Chondrocyte (in vitro differentiated cells): ENCODE results near the gene WDR88. TPM values are rescaled to one million over a fixed set of nuclear protein-coding genes. Genes with fewer than 3 reads are reported as not detected.

ENCODE experiments used
- DNase-seq: peaks from one replicate; pipeline ENCODE4 v3.0.0; 2021; ENCODE audit warnings: mixed read lengths, low spot score
- H3K27ac Mint-ChIP-seq: one replicate; pipeline ENCODE4 v1.8.0; 2021; ENCODE audit warnings: mild to moderate bottlenecking, moderate library complexity, mixed read lengths; ENCODE audit not compliant: unreplicated experiment
- H3K27me3 Mint-ChIP-seq: 2 replicates; pipeline ENCODE4 v1.8.0; 2021; ENCODE audit warnings: low read depth, mixed read lengths
- H3K36me3 Mint-ChIP-seq: 2 replicates; pipeline ENCODE4 v1.8.0; 2021; ENCODE audit warnings: low read depth, mixed read lengths
- H3K4me1 Mint-ChIP-seq: 2 replicates; pipeline ENCODE4 v1.8.0; 2021; ENCODE audit warnings: low read depth, mild to moderate bottlenecking, mixed read lengths
- H3K4me3 Mint-ChIP-seq: one replicate; pipeline ENCODE4 v1.8.0; 2021; ENCODE audit warnings: mild to moderate bottlenecking, moderate library complexity, mixed read lengths; ENCODE audit not compliant: unreplicated experiment
- H3K9me3 Mint-ChIP-seq: 2 replicates; pipeline ENCODE4 v1.8.0; 2021; ENCODE audit warnings: low read depth, mixed read lengths
- long read RNA-seq: library from polyadenylated mRNA; stranded (forward); transcript quantifications from one replicate; pipeline ENCODE4 v2.0.0, GENCODE V29; 2021
- total RNA-seq: library from RNA; stranded (reverse); gene quantifications from 3 replicates; pipeline ENCODE4 v1.2.1, GENCODE V29; 2021
- TF ChIP-seq, protein P1 (sequence below): fragments of 200-600 bp; sonication (generic); IDR thresholded peaks from 2 replicates; pipeline ENCODE4 v1.5.0; 2021; ENCODE audit warnings: antibody characterized with exemption, mild to moderate bottlenecking, moderate library complexity

Gene WDR88
- total RNA-seq = not detected in 3 replicates
- long read RNA-seq, partial matches to known transcripts = 0 of 4 reads
- long read RNA-seq, other reads (novel, unspliced or antisense) = 4 of 4 reads

GRCh38 chr19:33132021-33132420 lies at the start of gene WDR88:
Gene WDR88 (plus strand): TSS chr19:33132114. CDS start chr19:33132170, 56 bp downstream.
- TF ChIP-seq, protein P1, sequence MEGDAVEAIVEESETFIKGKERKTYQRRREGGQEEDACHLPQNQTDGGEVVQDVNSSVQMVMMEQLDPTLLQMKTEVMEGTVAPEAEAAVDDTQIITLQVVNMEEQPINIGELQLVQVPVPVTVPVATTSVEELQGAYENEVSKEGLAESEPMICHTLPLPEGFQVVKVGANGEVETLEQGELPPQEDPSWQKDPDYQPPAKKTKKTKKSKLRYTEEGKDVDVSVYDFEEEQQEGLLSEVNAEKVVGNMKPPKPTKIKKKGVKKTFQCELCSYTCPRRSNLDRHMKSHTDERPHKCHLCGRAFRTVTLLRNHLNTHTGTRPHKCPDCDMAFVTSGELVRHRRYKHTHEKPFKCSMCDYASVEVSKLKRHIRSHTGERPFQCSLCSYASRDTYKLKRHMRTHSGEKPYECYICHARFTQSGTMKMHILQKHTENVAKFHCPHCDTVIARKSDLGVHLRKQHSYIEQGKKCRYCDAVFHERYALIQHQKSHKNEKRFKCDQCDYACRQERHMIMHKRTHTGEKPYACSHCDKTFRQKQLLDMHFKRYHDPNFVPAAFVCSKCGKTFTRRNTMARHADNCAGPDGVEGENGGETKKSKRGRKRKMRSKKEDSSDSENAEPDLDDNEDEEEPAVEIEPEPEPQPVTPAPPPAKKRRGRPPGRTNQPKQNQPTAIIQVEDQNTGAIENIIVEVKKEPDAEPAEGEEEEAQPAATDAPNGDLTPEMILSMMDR = no peak
- DNase-seq = peak; percentile 85
- H3K36me3 Mint-ChIP-seq = peaks cover 16% of the 10 kb centered on the region
- no peak within 1 kb of the TSS for H3K27ac Mint-ChIP-seq
- no peak within 1 kb of the TSS for H3K4me3 Mint-ChIP-seq
- no peaks in the 10 kb centered on the region for H3K27me3 Mint-ChIP-seq
- H3K4me1 Mint-ChIP-seq = no peaks in the 10 kb centered on the region
- H3K9me3 Mint-ChIP-seq = no peaks in the 10 kb centered on the region

DNA sequence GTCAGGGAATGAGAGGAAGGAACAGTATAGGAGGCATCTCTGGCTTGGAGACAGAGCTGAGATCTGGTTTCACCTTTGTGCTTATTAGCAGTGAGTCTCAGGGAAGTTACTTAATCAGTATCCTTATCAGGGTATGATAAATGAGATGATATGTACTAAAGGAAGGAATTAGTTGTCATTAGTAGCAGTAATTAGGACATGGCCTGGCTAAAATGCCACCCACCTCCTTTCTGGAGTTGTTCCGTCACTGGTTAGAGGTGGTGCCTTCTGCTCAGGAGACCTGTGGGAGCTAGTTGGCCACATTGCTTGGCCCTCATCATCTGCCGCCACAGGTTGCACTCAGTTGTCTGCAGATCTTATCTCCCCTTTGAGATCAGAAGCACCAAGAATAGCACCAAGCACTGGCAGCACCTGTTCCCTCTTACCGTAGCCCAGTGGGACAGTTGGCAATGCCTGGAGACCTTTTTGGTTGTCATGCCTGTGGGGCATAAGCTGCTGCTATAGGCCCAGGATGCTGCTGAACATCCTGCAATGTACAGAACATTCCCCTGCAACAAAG lies 46.3 kb upstream of the WDR88 start:
- no peaks in the 10 kb centered on the region for H3K9me3 Mint-ChIP-seq
- H3K36me3 Mint-ChIP-seq = peaks cover 7% of the 10 kb centered on the region
- no peak overlapping the region for H3K27ac Mint-ChIP-seq
- TF ChIP-seq, protein P1 = no peak
- H3K27me3 Mint-ChIP-seq = no peaks in the 10 kb centered on the region
- no peak overlapping the region for H3K4me3 Mint-ChIP-seq
- no peak for DNase-seq
- H3K4me1 Mint-ChIP-seq = peaks cover 17% of the 10 kb centered on the region

DNA sequence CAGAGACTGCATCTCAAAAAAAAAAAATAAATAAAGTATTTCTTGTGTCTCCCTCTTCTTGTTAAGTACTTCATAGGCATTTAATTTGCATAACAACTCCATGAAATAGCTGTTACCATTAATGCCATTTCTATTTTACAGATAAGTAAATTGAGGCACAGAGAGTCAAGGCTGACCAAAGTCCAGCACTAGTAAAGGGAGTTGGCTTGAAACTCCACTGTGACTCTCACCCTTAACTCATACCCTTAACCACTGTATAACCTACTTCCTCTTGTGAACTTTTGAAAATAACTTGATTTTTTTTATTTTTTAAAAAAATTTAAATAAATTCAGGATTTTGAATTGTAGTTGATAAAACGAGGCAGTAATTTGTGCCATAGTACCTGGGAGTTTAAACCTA lies 45.0 kb upstream of the WDR88 start:
- TF ChIP-seq, protein P1 = no peak
- H3K27me3 Mint-ChIP-seq = no peaks in the 10 kb centered on the region
- peaks cover 12% of the 10 kb centered on the region for H3K36me3 Mint-ChIP-seq
- H3K9me3 Mint-ChIP-seq = no peaks in the 10 kb centered on the region
- DNase-seq = no peak
- H3K4me3 Mint-ChIP-seq = no peak overlapping the region
- peaks cover 3% of the 10 kb centered on the region for H3K4me1 Mint-ChIP-seq
- no peak overlapping the region for H3K27ac Mint-ChIP-seq

GRCh38 chr19:33089010-33089409 lies 42.9 kb upstream of the WDR88 start:
- Mint-ChIP-seq H3K9me3 (no peaks in the 10 kb centered on the region), H3K27ac (no peak overlapping the region), H3K36me3 (peaks cover 12% of the 10 kb centered on the region), H3K4me3 (no peak overlapping the region), H3K4me1 (no peaks in the 10 kb centered on the region), H3K27me3 (no peaks in the 10 kb centered on the region)
- TF ChIP-seq, protein P1 = no peak
- no peak for DNase-seq

GRCh38 chr19:33090179-33090578 lies 41.7 kb upstream of the WDR88 start:
- no peaks in the 10 kb centered on the region for H3K4me1 Mint-ChIP-seq
- no peaks in the 10 kb centered on the region for H3K27me3 Mint-ChIP-seq
- no peak overlapping the region for H3K4me3 Mint-ChIP-seq
- DNase-seq = no peak
- no peaks in the 10 kb centered on the region for H3K9me3 Mint-ChIP-seq
- no peak overlapping the region for H3K27ac Mint-ChIP-seq
- H3K36me3 Mint-ChIP-seq = peaks cover 12% of the 10 kb centered on the region
- TF ChIP-seq, protein P1 = no peak
